Measurements from ENCODE around the gene FMO3. TPM values are rescaled to one million over a fixed set of nuclear protein-coding genes. Genes with fewer than 3 reads are reported as not detected.

Gene FMO3
- total RNA-seq, 4 donors from 2014 or later, result 0.39 to 9.1 (median 1.5) TPM

DNA sequence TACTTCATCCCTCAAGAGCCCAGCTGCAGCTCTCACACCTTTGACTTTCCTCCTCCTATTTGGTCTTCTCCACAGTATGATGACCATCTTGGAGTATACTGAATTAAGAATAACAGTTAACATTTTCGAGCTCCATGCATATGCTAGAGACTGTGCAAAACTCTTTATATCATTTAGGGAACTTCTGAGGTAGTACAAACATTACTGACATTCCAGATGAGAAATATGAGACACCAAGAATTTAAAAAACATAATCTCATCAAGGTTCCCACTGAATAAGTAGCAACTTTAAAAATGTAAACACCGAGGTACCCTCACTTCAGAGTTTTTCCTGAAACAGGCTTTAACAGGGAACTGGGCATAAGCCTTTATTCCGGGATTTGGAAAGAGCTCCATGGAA lies 22.7 kb downstream of the FMO3 start:
- no peak overlapping the region for H3K27ac ChIP-seq
- intact Hi-C loops (cut with DNase I), result no loop called here

DNA sequence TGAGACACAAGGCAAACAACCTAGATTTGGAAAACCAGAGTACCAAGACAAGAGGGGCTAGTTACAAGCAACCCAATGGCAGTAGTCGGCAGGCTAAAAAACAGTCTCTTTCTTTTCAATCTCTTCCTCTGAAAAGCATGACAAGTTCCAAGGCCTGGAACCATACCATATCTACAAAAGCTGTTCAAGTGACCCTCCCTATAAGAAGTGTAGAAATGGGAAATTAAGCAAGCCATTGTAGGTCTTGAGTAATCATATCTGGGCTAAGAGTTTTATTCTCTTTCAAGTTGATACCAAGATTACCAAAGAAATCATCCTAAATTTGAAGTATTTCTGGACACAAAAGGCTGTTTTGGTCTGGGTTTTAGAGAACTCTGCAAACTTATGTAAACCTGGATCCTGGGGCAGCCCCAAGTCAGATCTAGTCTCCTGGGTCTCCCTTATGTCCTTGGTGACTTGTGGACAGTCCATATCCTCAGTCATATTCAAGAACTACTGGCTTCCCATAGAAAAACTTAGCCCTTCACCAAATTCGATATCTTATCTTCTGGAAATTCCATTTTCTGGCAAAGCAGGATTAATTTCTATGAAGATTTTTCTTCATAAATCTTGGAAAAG lies 24.7 kb downstream of the FMO3 start:
- Histone ChIP-seq H3K27me3 (no peaks in the 10 kb centered on the region), H3K9me3 (no peaks in the 10 kb centered on the region), H3K36me3 (no peaks in the 10 kb centered on the region), H3K4me3 (replicated peaks in 1 of 3) (no peak overlapping the region), H3K27ac (peak overlapping the region in 1 of 3 donors; percentile 12), H3K4me1 (peaks cover 0 to 4% of the 10 kb centered on the region in 2 donors)
- TF ChIP-seq, protein P1, sequence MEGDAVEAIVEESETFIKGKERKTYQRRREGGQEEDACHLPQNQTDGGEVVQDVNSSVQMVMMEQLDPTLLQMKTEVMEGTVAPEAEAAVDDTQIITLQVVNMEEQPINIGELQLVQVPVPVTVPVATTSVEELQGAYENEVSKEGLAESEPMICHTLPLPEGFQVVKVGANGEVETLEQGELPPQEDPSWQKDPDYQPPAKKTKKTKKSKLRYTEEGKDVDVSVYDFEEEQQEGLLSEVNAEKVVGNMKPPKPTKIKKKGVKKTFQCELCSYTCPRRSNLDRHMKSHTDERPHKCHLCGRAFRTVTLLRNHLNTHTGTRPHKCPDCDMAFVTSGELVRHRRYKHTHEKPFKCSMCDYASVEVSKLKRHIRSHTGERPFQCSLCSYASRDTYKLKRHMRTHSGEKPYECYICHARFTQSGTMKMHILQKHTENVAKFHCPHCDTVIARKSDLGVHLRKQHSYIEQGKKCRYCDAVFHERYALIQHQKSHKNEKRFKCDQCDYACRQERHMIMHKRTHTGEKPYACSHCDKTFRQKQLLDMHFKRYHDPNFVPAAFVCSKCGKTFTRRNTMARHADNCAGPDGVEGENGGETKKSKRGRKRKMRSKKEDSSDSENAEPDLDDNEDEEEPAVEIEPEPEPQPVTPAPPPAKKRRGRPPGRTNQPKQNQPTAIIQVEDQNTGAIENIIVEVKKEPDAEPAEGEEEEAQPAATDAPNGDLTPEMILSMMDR (IDR thresholded peaks at IDR 0.05), result no peak
- TF ChIP-seq POLR2A (IDR thresholded peaks at IDR 0.05), result no peak
- no peak for DNase-seq
- intact Hi-C loops (cut with DNase I), result no loop called here
- 83 to 88% methylated on average over 2 of the region's 2 CpGs for WGBS, 2 donors

More for the DNA sequence above, 22.7 kb downstream of the FMO3 start:
- Histone ChIP-seq H3K27me3 (no peaks in the 10 kb centered on the region), H3K36me3 (no peaks in the 10 kb centered on the region), H3K9me3 (no peaks in the 10 kb centered on the region), H3K4me3 (replicated peaks in 1 of 3) (no peak overlapping the region), H3K4me1 (peaks cover 0 to 4% of the 10 kb centered on the region in 2 donors)
- no peak for DNase-seq
- TF ChIP-seq POLR2A (IDR thresholded peaks at IDR 0.05), result no peak
- WGBS, 2 donors, result 89% methylated on average over 3 of the region's 3 CpGs

DNA sequence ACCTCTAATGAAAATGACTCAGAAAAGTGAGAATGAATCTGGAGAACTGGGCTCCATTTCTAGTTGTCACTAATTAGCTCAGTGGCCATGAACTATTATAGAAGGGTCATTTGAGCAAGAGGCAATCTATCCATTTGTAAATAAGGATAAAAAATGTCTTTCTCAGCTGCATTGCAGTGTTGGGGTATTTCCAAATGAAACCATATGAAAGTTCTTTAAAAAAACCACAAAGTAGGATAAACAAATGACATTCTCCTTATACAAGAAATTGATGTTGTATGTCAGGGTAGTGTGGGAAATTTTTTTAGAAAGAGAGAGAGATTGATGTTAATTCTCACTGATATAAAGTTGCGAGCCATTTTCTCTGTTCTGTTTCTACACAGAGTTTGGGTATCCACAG lies 26.0 kb downstream of the FMO3 start:
- Histone ChIP-seq H3K9me3 (no peaks in the 10 kb centered on the region), H3K27ac (no peak overlapping the region), H3K36me3 (no peaks in the 10 kb centered on the region), H3K4me1 (peaks cover 0 to 4% of the 10 kb centered on the region in 2 donors), H3K4me3 (replicated peaks in 1 of 3) (no peak overlapping the region), H3K27me3 (no peaks in the 10 kb centered on the region)
- WGBS, 2 donors, result 97% methylated on average over 1 of the region's 1 CpG
- no peak for DNase-seq
- intact Hi-C loops (cut with DNase I), result no loop called here
- TF ChIP-seq, protein P1 (IDR thresholded peaks at IDR 0.05), result no peak
- TF ChIP-seq POLR2A (IDR thresholded peaks at IDR 0.05), result no peak

DNA sequence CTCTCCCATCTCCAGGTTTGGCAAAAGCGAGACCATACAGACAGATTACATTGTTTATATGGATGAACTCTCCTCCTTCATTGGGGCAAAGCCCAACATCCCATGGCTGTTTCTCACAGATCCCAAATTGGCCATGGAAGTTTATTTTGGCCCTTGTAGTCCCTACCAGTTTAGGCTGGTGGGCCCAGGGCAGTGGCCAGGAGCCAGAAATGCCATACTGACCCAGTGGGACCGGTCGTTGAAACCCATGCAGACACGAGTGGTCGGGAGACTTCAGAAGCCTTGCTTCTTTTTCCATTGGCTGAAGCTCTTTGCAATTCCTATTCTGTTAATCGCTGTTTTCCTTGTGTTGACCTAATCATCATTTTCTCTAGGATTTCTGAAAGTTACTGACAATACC lies 26.4 kb downstream of the FMO3 start:
- Histone ChIP-seq H3K9me3 (no peaks in the 10 kb centered on the region), H3K4me1 (peaks cover 0 to 4% of the 10 kb centered on the region in 2 donors), H3K4me3 (replicated peaks in 1 of 3) (no peak overlapping the region), H3K36me3 (no peaks in the 10 kb centered on the region), H3K27me3 (no peaks in the 10 kb centered on the region), H3K27ac (no peak overlapping the region)
- WGBS, 2 donors, result 47 to 63% methylated on average over 6 of the region's 6 CpGs
- intact Hi-C loops (cut with DNase I), result no loop called here
- no peak for TF ChIP-seq POLR2A (IDR thresholded peaks at IDR 0.05)
- TF ChIP-seq, protein P1 (IDR thresholded peaks at IDR 0.05), result no peak
- no peak for DNase-seq

DNA sequence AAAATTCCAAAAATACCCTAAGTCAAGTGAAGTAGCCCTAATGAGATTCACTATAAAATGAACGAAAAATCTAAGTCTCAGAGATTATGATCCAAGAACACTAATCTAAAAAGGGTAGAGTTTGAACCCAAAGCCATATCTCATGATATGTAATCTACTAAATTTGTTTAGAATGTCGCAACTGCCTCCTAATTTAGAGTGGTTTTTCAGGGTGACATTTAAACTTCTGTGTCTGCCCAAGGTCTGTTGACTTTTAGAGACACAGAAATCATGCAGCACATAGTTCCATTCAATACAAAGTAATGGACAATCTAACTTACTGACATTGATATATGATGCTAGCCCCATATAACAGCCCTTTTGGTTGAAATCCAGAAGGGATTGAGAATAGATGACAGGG lies 28.9 kb downstream of the FMO3 start:
- no peak for DNase-seq
- Histone ChIP-seq H3K27me3 (no peaks in the 10 kb centered on the region), H3K4me3 (replicated peaks in 1 of 3) (no peak overlapping the region), H3K36me3 (no peaks in the 10 kb centered on the region), H3K27ac (no peak overlapping the region), H3K9me3 (no peaks in the 10 kb centered on the region), H3K4me1 (peaks cover 0 to 4% of the 10 kb centered on the region in 2 donors)
- intact Hi-C loops (cut with DNase I), result no loop called here
- TF ChIP-seq, protein P1 (IDR thresholded peaks at IDR 0.05), result no peak
- no peak for TF ChIP-seq POLR2A (IDR thresholded peaks at IDR 0.05)
- 91% methylated on average over 2 of the region's 2 CpGs for WGBS, 2 donors
